Esophagus squamous epithelium (tissue), 4 donors: ENCODE measurements around the gene PLA2G1B.

Experiments used
- CTCF ChIP-seq, 6 experiments: fragments of 450-650 bp in 4 of 6; fragments of 200-600 bp in 2 of 6; sonication (generic) in 2 of 6; IDR thresholded peaks; one replicate each; pipeline ENCODE4 v1.5.1; 2016 to 2019; ENCODE audit warnings: antibody characterized with exemption in 6 of 6, mild to moderate bottlenecking in 4 of 6, moderate library complexity in 4 of 6
- POLR2A ChIP-seq, 4 donors: fragments of 450-650 bp; IDR thresholded peaks; one replicate each; pipeline ENCODE4 v1.6.1; 2017; ENCODE audit warnings: antibody characterized with exemption in 4 of 4, mild to moderate bottlenecking in 4 of 4, moderate library complexity in 3 of 4

GRCh38 chr12:120373683-120374082 is 46.1 kb upstream of the PLA2G1B start:
- TF ChIP-seq CTCF (IDR thresholded peaks at IDR 0.05) (no peak), POLR2A (IDR thresholded peaks at IDR 0.05) (no peak)
